ENCODE measurements around the gene SAMD14.
A peak's percentile ranks its signal among the peaks of the same experiment; 100 is the strongest.

SAMD14 gene

GRCh38 chr17:50146927-50147665 is 17.1 kb upstream of the SAMD14 start:
- no peak for DNase-seq

GRCh38 chr17:50146230-50146926 is 16.4 kb upstream of the SAMD14 start:
- no peak for DNase-seq

- DNase-seq = no peak
Measured at GRCh38 chr17:50145532-50146229, 15.7 kb upstream of the SAMD14 start.

GRCh38 chr17:50144845-50145531 is 15.0 kb upstream of the SAMD14 start:
- DNase-seq = no peak

DNA sequence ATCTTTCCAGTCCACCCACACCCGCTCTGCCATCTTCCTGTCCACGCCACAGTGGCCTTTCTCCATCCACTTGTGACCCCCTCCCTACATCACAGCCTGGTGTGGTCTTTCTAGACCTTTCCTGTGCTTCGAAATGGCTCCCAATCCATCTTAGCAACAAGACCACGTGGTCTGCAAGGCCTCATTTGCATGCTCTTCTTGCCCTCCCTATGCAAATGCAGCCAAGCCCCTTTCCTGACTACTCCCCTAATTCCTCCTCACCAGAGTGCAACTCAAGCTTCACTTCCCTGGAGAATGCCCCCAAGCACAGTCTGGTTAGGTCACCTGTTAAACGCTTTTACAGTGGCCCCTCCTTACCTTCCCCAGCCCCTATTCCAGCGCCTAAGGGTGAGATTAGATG is 14.4 kb upstream of the SAMD14 start:
- DNase-seq = no peak

DNA sequence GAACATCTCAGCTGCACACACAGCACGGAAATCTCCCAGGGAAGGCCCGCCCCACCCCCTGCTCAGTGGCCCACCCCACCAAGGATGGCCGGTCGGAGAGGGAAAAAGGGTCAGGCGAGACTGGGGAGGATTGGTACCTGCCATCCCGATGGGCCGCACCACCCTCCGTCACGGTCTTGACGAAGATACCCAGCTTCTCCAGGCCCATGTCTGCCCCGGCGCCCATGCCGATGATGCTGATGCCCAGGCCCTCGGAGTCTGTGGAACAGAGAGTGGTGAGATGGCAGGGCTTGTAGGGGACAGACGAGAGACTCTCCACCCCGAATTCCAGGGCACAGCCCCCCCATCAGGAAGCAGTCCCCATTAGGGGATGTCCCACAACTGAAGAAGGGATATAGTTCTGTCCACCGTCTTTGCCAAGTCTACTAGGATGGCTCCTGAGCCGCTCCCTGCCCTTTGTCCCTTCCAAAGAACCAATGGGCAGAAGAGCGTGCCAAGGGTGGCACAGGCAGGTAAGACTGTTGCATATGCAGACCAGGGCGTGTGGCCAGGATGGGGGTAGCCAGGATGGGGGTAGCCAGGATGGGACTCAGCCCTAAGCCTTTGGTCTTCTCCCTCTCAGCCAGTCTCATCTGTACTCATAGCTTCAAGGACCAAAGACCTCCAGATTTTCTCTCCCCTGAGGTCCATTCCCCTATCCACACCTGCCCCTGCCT is 13.7 kb upstream of the SAMD14 start:
- DNase-seq = no peak

GRCh38 chr17:50141745-50142110 is 11.8 kb upstream of the SAMD14 start:
- DNase-seq = no peak

GRCh38 chr17:50141026-50141744 is 11.2 kb upstream of the SAMD14 start:
- no peak for DNase-seq

GRCh38 chr17:50139950-50140885 is 10.3 kb upstream of the SAMD14 start:
- DNase-seq = peak; percentile 76

- no peak for DNase-seq
Measured at GRCh38 chr17:50139185-50139783, 9.3 kb upstream of the SAMD14 start.

DNA sequence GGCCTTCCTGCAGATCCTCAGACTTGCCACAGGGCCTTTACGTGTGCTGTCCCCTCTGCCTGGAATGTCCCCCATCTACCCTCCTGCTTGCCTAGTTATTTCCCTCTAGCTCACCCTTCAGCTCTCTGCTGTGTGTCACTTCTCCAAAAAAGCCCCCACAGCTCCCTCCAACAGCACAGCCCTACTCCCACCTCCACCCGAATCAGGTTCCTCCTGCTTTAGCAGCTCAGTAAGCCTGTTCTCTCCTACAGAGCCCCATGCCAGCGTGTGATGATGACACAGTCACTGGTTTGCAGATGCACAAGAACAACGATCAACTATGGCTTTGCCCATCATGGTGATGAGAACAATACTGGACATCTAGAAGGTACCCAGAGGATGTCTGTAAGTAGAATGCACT is 7.1 kb upstream of the SAMD14 start:
- DNase-seq = no peak

DNA sequence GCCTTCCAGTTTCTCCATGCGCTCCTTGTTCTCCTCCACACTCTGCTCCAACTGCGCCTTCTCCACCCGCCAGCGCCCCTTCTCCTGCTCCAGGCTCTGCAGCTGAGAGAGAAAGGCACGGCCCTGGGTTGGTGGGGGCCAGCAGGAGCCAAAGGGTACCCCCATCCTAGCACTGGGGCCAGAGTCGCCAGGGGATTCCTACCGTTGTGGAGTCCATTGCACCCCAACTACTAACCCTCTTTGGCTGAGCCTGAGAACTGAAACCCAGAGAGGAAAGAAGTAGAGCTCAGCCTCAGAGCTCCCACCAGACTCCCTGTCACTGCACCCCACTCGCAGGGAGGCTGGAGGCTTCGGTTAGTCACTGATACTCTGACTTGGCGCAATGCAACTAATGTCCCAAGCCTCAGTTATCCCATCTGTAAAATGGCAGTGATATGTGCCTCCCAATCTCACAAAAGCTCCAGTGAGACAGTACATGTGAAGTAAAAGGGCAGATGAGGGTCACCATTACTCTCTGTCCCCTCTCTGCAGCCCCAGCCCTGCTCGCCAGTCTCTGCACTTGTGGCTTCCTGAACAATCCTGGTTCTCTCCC is 6.2 kb upstream of the SAMD14 start:
- DNase-seq = no peak

DNA sequence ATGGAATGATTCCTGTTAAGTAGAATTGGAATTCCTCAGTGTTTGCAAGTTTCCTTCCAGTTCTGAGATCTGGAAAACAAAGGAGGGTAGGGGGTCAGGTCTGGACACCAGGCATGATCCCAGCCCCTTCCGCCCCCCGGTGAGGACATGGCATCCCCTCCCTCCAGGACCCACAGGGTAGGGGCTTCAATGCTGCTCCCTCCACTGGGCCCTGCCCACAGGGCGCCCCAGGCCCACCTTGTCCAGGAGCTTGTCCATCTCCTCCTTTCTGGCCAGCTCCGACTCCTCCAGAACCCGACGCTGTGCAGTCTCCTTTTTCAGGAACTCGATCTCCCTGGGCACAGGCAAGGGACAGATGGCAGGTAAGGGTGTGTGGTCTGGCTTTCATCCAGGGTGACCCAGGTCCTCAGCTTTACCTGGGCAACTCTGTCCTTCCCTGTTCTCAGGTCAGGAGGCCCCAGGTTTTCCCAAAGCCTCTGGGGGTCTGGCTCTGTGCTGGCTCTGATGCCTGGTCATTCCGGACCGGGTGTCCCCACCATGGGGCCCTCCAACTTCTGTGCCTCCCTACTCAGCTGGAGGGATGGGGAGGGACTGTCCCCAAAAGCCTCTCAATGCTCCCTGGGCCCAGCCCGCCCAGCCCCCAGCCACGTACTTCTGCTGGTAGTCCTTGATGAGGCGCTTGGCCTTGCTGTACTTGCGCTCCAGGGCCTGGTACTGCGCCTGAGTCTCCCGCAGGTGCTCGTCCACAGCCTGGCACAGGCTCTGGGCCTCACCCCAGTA is 5.5 kb upstream of the SAMD14 start:
- no peak for DNase-seq

GRCh38 chr17:50134206-50135110 is 4.5 kb upstream of the SAMD14 start:
- DNase-seq = no peak

- DNase-seq = no peak
Measured at GRCh38 chr17:50133769-50134099, 3.8 kb upstream of the SAMD14 start.

DNA sequence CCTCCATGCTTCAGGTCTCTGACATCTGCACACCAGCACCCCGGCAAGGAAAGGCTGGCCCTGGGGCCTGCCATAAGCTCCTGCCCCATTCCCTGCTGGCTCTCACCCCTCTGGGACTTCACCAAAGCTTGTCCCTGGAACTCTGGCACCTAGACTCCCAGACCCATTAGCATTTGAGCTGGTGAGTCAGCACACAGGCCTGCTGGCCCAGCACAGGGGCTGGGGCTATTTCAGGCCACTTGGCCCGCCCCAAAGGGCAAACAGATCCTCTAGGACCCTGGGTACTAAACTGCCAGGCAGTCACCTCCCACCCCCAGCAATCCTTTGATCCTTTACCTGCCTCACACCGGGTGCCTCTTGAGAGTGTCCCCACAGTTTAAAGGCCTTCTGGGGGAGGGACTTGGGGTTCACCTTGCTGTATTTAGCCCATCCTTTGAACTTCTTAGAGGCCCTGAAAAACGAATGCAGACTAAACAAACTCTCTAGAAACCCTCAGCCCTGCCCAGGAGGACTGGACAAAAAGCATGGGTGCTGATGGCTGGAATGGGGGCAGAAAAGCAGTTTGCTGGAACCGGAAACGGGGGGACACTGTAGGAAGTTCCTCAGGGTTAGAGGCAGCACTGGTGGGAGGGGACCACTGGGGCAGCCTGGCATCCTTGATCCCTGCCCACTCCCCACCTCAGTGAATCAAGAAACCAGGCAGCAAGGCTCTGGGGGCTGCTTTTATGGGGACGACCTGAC is 3.2 kb upstream of the SAMD14 start:
- DNase-seq = no peak

DNA sequence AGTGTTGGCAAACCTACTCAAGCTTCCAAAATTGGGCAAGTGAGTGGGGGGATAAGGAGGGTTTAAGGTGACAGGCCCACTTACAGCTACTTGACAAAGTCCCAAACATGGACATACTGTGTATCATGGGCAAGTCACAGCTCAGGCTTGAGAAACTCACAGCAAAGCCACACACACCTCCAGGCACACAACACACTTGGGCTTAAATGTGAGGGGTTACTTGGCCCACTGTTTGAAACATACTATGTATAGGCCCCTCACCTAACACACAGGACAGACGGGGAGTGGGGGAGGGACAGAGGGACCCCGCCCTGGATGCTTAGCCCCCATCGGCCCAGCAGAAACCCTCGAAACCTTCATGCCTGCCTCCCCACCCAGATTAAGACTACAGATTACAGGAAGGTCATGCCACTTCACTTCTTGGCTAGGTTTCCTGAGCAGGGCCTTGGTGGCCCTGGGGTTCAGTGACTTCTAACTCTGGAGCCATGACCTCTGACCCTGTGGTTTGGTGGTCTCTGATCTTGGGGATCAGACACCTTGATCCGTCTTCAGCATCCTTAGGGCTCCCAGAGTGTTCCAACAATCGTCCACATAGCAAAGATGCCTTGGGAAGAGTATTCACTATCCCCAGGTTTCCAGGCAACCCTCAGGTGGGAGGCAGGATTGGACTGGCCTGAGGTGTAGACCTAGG is 2.3 kb upstream of the SAMD14 start:
- no peak for DNase-seq

All from activated T-cell treated with anti-CD3 and anti-CD28 coated beads for 4 hours (primary cell).